Measurements from ENCODE around the gene PRKCD.

GRCh38 chr3:53140847-53141845 is 19.9 kb upstream of the PRKCD start:
- TF ChIP-seq CTCF (conservative IDR thresholded peaks at IDR 0.05; ENCODE audit: low read length): no peak
- no peak for TF ChIP-seq EZH2phosphoT487 (IDR thresholded peaks at IDR 0.05; ENCODE audit: borderline replicate concordance, low read depth, low read length)
